Middle frontal gyrus (tissue), 1 donor: ENCODE measurements around the gene MSI2.

ENCODE experiments used
- DNase-seq: peaks from one replicate; pipeline ENCODE4 v3.0.0-alpha.2; 2015; ENCODE audit warnings: low spot score; ENCODE audit errors: extremely low spot score

MSI2 gene

DNA sequence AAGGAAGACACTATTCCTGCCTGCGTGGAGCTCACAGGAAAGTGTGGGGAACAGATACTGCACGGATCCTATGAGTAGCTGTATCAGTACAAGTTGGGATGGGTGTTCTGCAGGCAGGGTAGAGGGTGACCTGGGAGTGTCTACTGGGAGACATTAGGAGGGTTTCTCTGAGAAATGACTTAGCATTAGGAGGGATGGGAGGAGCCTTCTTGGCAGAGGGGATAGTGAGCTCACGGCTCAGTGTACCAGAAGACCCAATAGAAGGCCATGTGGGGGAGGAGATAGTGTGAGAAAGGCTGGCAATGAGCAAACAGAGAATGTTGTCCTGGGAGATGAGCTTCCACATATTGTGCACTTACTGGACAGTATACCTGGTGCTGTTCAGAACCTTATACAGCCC lies 109.1 kb downstream of the MSI2 start:
- no peak for DNase-seq

GRCh38 chr17:57366177-57366557 lies 109.8 kb downstream of the MSI2 start:
- DNase-seq = no peak

DNA sequence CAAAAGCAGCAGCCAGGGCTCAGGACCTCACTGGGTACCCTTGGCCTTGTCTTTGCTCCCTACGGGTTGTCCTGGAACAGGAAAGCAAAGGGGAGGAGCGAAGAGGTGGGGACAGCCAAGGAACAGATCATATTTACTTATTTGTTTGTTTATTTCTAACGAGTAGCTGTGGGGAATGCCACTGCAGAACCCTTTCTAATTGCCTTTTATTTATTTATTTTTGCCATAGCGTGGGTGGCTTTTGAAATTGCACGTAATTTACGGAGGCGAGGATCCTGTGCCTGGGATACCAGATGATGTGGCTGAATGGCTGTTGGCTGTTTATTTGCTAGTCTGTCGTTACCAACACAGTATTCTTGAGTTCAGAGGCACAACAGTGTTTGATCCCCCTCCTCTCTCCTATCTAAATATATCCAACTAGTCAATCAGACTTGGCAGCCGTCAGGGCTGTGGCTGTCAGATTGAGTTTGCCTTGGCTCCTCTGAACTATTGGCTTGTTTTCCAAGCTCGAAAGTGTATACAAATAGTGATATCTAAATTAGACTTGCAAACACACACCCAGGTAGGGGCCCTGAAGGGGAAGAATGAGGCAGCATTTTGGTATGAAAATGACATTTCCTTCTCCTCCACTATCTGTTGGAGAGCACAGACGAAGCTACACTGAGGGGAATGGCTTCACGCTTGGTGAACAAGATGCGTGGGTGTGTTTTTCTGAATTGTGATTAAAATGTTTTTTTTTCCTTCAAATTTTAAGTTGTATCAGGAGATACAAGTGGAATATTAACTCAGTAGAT lies 110.4 kb downstream of the MSI2 start:
- DNase-seq = no peak

DNA sequence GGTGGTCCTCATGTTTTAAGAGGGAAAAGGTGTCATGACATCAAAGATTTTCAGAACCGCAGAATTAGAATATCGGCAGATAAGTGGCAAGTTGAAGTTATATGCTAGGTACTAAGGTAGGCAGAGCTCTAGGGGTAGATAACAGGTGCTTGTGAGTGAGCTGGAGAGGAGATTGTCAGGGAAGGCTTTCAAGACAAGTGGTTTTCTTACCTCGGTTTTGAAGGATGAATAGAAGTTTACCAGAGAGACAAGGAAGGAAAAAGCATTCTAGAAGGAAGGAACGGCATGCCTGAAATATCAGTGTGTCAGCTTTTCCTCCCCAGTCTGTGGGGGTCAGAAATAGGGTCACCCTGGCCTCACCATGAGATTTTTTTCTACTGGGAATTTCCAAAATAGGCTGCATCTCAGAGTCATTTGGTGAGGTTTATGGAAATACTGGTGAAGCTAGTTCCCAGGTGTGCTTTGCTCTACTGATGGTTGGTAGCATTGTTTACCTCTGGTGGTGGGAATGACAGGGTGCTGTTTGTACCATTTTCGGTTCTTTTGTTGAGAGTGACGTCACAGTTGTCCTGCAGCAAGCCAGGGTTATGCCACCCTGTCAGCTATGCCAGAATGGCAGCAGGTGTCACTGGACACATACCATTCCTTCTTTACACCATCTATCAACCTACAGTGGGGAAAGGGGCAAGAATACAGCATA lies 112.5 kb downstream of the MSI2 start:
- no peak for DNase-seq

DNA sequence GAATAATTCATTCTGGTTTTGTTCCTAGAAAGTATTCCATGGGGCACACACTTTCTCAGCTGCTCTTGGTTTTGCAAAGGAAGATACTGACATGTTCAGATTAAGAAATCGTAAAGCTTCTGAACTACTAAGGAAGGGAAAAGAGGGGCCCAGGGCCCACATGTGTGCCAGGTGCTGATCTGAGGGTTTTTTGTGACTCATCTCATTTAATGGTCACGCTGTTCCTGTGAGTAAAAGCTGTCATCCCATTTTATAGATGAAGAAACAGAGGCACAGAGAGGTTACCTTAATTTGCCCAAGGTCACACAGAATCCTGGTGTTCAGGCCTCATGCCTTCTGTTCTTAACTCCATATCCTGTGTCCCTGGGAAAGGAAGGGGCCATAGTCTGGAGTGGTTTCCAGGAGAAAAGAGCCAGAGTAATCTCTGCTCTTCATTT lies 113.2 kb downstream of the MSI2 start:
- DNase-seq = no peak

DNA sequence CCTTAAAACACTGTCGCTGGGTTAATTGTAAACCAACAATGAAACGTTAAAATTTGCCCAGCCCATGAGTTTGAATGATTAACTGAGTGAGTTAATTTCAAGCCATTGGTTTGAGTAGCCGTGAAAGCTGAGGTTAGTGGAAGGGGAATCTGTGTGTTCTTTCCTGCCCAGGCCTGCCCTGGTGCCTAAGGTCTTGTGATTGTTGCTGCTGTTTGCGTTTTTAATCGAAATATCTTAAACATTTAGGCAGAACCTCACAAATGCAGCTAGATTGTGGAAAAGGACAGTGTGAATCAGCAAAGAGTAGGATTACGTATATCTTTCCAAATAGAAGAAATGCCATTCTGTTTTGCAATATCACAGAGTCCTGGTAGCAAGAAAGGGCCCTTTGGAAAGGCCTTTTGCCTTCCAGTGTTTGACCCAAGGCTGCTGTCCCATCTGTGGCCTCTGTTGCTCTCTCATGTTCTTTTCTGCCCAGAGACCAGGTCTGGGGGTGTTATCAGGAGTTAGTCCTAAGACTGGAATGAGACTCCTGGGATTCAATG lies 113.8 kb downstream of the MSI2 start:
- DNase-seq = no peak

DNA sequence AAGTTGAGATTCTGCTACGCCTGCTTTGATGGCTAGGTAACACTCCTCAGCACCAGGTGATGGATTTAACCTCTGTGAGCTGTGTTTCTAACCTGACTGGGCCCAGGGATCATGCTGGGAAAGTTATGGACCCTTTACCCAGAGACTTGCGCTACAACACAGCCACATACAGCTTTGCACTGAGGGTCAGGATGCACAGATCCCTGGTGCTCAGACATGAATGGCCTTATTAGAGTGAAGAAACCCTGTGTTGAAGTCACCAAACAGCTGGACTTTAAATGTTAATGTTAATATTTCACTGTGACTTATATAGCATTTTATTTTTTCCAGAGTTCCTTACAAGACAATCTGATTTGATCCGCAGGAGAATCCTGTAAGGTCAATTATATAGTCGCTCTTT lies 114.3 kb downstream of the MSI2 start:
- no peak for DNase-seq

DNA sequence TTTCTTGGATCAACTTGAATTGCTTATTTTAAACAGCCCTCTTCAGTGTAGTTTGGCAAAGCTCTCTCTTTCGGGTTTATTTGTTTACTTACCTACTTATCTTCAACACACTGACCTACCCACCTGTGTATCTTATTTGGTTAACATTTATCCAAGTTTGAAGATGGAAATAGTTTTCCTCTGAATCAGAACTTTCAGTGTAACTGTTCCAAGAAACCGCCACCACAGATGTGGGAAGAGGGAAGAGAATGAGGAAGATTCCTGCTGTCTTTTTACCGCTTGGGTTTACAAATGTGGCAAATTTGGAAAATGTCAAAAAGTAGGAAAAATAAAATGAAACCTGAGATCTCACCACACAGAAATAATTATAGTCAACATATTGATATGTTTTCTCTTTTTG lies 115.8 kb downstream of the MSI2 start:
- no peak for DNase-seq

DNA sequence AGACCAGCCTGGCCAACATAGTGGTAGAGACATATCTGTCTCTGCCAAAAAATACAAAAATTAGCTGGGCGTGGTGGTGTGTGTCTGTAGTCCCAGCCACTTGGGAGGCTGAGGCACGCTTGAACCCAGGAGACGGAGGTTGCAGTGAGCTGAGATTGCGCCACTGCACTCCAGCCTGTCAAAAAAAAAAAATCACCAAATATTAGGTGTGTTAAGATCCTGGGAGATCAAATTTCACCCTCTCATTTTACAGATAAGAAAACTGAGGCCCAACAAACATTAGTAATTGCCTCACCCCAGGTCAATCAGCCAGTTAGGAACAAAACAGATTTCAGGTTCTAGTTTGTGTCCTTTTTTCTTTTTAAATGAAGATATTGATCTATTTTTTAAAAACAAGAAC lies 116.7 kb downstream of the MSI2 start:
- no peak for DNase-seq

DNA sequence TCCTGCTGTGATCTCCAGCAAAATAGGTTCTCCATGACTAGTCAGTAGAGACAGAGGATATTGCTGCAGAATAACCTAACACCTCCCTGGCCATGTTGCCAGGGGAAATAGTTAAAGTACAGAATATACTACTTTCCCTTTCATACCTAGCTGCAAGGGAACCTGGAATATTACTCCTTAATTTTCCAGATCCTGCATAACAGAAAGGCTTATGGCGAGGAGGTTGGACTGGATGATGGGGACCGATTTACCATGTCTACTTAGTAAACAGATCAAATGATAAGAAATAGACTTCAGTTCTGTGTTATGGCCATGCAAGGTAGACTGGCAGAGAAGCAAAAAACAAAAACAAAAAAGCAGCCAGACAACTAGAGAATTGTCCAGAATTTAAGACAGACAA lies 117.4 kb downstream of the MSI2 start:
- DNase-seq = no peak

DNA sequence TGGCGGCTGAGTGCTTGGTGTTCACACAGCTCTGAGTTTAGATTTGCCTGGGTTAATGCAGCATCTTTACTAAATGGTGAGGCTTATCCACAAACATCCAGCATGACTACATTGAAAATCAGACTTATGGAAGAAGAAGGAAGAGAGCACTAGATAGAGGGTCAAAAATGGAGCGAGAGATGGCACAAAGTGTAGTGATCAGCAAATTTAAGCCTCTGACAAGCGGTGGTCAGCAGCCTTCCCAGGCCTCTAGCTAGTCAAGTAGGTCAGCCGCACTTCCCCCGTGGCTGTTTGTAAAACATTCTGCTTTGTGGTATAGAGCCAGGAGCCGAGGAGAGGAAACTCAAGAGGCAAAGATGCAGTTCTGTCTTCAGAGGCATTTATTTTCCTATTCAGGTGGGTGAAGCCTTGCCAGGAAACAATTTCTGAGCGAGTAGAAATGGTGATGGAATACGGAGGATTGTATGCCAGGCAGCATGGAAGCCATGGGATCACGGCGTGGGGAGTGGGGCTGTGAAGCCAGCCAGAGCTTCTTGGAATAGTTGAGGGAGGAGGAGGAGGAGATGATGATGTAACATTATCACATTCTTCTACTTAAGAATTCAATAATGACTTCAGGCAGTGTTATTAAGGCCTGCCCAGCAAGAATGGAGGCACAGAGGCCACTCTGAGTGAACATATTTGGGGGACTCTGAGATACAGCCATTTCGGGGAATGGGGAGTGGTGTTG lies 118.9 kb downstream of the MSI2 start:
- no peak for DNase-seq

DNA sequence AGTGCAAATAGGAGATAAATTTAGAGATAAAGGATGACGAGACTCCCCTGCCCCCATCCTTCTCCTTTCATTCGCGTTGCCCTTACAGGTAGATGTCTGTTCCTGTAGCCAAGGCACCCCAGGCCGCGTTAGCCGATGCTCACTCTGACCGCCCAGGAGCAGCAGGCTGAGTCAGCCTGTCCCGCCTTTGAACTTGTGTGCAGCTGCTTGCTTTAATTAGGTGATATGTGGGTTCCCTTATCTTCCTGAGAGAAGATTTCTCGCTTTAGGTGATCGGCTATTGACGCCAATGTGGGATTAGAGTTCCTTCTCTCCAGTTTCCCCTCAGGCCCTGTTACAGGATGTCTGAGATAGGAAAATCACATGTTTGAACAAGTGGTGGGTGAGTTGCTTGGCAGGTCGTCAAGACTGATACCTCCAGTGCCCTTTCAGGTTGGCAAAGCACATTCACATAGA lies 119.5 kb downstream of the MSI2 start:
- no peak for DNase-seq

- DNase-seq = no peak
Observed at GRCh38 chr17:57377094-57377493, 120.8 kb downstream of the MSI2 start.

GRCh38 chr17:57379237-57379894 lies 123.0 kb downstream of the MSI2 start:
- DNase-seq = no peak

DNA sequence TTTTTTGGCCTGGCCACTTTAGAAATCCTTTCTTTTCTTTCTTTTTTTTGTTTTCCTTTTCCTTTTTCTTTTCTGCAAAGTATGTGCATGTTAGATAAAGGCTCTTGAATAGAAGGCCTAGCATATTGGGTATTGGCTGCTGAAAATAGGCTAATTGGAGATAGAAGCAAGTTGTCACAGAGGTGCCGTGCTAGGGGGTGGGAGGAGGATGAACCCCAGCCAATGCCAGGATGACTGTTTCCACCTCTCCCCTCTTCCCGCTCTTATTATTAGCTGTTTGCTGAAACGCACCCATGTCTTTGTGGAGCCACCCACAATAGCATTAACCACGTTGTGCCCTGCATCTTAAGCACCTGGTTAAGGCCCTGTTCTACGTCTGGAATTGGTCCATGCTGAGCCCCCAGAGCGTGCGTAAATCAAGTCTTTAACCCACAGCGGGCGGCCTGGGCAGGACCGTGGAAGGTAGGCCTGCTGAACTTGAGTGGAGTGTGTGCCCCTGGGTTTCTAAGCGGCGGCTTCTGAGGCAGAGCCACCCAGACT lies 123.6 kb downstream of the MSI2 start:
- no peak for DNase-seq

DNA sequence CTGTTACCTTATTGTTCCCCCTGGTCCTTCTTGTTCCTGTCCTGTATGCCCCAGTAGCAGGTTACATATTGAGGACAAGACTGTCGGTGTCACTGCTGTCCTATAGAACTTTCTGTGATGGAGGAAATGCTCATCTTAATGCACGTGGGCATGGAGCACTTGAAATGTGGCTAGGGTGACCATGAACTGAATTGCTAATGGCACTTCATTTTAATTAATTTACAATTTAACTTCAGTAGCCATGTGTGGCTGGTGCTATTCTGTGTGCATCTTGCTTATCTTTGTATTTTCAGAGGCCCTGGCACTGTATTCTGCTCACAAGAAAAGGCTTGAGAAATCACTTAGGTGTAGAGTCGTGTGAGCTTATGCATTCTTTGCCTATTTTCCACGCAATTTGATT lies 125.2 kb downstream of the MSI2 start:
- DNase-seq = no peak

GRCh38 chr17:57384219-57384618 lies 127.9 kb downstream of the MSI2 start:
- no peak for DNase-seq

DNA sequence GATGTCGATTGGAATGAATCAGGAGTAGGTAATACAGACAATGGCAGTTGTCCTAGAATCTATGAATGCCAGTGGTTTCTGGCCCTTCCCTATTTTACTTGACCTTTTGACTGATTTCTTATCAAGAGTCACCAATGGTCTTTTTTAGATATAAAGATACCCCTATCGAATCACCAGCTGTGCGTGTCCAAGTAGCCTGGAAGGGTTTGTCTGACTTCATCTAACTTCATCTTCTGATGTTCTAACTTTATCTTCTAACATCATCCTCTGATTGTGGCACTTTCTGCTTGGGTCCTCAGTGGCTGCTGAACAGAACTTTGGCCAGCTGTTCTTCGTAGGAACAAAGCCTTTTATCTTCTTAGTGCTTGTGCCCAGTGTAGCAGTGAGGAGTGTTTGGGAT lies 129.7 kb downstream of the MSI2 start:
- no peak for DNase-seq

- no peak for DNase-seq
Observed at GRCh38 chr17:57387575-57387974, 131.3 kb downstream of the MSI2 start.

DNA sequence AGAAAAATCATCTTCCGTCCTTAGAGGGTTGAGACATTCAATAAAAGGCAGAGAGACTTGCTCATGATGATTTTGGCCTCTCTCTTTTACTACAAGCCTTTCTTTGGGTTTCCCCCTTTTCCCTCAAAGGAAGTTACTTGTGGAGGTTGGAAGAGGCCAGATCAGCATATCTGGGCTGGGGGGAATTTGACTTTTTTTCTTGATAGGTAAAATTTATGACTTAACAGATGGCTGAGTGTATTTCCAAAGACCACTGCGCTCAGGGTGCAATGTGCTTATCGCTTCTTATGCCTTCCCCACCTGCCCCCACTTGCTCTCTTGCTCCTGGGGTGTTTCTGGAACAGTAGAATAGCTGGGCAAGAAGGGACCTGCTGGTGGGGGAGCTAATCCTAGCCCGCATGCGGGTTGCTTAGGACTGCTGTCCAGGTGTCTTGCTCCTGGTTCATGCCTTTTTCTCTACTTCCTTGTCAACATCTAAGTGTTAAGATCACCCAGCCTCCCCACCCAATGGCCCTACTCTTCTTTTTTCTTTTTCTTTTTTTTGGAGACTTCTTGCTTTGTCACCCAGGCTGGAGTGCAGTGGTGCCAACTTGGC lies 131.9 kb downstream of the MSI2 start:
- no peak for DNase-seq

GRCh38 chr17:57389473-57389872 lies 133.2 kb downstream of the MSI2 start:
- DNase-seq = no peak
